ENCODE results near the gene AAK1. TPM values are rescaled to one million over a fixed set of nuclear protein-coding genes. Genes with fewer than 3 reads are reported as not detected.

AAK1 gene
- total RNA-seq, 1 experiment from 2014 or later: 35.6 TPM

DNA sequence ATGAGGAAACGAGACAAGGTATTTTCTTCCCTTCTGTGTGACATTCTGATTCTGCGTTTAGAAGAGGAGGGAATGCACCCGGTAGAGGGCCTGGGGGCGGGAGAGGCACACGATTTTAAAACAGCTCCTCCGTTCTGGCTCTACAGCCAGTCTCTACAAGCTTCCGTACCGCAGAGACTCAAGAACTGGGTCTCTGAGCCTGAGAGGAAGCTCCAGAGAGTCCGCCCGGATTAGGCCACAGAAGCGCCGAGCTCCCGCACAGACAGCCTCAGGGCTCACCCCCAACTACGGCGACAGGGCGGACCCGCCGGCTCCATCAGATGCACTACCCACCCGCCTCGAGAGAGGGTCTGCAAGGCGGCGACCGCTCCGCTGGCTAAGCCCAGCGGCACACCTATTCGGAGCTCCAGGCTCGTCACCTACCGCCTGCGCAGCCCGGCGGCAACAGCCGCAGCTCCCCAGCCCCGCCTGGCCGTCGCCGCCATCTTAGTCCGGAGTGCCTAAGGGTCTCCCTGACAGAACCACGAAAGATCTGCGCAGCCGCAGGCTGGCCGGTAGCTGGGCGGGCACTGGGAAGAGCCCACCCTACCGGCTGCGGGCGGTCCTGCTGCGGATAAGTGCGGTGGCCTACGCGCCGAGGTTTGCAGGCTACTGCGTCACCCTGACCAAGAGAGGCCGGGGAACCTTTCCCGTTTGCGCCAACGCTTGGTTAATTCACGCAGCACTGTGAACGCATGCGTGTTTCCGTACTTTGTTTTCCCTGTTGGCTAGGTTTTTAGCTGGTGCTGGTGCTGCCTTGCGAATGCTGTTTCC, 206.4 kb downstream of the AAK1 start, which contains the start of gene NFU1 (continued):
- TF ChIP-seq, protein P1, sequence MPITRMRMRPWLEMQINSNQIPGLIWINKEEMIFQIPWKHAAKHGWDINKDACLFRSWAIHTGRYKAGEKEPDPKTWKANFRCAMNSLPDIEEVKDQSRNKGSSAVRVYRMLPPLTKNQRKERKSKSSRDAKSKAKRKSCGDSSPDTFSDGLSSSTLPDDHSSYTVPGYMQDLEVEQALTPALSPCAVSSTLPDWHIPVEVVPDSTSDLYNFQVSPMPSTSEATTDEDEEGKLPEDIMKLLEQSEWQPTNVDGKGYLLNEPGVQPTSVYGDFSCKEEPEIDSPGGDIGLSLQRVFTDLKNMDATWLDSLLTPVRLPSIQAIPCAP (CRISPR knock-in tag; IDR thresholded peaks at IDR 0.05): no peak
- TF ChIP-seq ZNF219 (CRISPR knock-in tag; IDR thresholded peaks at IDR 0.05; ENCODE audit: borderline replicate concordance) (no peak), MYBL2 (CRISPR knock-in tag; IDR thresholded peaks at IDR 0.05) (no peak), ATF1 (CRISPR knock-in tag; IDR thresholded peaks at IDR 0.05) (no peak), IRF2 (CRISPR knock-in tag; IDR thresholded peaks at IDR 0.05; ENCODE audit: borderline replicate concordance, low read depth) (no peak), ZNF416 (CRISPR knock-in tag; IDR thresholded peaks at IDR 0.05) (peak; percentile 74; the same call in 1 of the 2 replicates), ELF4 (CRISPR knock-in tag; IDR thresholded peaks at IDR 0.05; ENCODE audit: low read depth) (0 out of 2 replicates have a peak, but pooled peaks have one; percentile 38), KAT7 (CRISPR knock-in tag; IDR thresholded peaks at IDR 0.05; ENCODE audit: borderline replicate concordance) (peak; percentile 79; the same call in 1 of the 2 replicates), JAZF1 (CRISPR knock-in tag; IDR thresholded peaks at IDR 0.05) (no peak), NFYB (CRISPR knock-in tag; conservative IDR thresholded peaks at IDR 0.05; ENCODE audit: low read depth) (no peak), CTCF (IDR thresholded peaks at IDR 0.05) (peak; percentile 28; the same call in 1 of the 2 replicates), CREB1 (CRISPR knock-in tag; IDR thresholded peaks at IDR 0.05) (no peak)
- TF ChIP-seq, protein P2, sequence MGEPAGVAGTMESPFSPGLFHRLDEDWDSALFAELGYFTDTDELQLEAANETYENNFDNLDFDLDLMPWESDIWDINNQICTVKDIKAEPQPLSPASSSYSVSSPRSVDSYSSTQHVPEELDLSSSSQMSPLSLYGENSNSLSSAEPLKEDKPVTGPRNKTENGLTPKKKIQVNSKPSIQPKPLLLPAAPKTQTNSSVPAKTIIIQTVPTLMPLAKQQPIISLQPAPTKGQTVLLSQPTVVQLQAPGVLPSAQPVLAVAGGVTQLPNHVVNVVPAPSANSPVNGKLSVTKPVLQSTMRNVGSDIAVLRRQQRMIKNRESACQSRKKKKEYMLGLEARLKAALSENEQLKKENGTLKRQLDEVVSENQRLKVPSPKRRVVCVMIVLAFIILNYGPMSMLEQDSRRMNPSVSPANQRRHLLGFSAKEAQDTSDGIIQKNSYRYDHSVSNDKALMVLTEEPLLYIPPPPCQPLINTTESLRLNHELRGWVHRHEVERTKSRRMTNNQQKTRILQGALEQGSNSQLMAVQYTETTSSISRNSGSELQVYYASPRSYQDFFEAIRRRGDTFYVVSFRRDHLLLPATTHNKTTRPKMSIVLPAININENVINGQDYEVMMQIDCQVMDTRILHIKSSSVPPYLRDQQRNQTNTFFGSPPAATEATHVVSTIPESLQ (CRISPR knock-in tag; IDR thresholded peaks at IDR 0.05): no peak
- TF ChIP-seq, protein P3, sequence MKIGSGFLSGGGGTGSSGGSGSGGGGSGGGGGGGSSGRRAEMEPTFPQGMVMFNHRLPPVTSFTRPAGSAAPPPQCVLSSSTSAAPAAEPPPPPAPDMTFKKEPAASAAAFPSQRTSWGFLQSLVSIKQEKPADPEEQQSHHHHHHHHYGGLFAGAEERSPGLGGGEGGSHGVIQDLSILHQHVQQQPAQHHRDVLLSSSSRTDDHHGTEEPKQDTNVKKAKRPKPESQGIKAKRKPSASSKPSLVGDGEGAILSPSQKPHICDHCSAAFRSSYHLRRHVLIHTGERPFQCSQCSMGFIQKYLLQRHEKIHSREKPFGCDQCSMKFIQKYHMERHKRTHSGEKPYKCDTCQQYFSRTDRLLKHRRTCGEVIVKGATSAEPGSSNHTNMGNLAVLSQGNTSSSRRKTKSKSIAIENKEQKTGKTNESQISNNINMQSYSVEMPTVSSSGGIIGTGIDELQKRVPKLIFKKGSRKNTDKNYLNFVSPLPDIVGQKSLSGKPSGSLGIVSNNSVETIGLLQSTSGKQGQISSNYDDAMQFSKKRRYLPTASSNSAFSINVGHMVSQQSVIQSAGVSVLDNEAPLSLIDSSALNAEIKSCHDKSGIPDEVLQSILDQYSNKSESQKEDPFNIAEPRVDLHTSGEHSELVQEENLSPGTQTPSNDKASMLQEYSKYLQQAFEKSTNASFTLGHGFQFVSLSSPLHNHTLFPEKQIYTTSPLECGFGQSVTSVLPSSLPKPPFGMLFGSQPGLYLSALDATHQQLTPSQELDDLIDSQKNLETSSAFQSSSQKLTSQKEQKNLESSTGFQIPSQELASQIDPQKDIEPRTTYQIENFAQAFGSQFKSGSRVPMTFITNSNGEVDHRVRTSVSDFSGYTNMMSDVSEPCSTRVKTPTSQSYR (CRISPR knock-in tag; IDR thresholded peaks at IDR 0.05): no peak
- TF ChIP-seq, protein P4, sequence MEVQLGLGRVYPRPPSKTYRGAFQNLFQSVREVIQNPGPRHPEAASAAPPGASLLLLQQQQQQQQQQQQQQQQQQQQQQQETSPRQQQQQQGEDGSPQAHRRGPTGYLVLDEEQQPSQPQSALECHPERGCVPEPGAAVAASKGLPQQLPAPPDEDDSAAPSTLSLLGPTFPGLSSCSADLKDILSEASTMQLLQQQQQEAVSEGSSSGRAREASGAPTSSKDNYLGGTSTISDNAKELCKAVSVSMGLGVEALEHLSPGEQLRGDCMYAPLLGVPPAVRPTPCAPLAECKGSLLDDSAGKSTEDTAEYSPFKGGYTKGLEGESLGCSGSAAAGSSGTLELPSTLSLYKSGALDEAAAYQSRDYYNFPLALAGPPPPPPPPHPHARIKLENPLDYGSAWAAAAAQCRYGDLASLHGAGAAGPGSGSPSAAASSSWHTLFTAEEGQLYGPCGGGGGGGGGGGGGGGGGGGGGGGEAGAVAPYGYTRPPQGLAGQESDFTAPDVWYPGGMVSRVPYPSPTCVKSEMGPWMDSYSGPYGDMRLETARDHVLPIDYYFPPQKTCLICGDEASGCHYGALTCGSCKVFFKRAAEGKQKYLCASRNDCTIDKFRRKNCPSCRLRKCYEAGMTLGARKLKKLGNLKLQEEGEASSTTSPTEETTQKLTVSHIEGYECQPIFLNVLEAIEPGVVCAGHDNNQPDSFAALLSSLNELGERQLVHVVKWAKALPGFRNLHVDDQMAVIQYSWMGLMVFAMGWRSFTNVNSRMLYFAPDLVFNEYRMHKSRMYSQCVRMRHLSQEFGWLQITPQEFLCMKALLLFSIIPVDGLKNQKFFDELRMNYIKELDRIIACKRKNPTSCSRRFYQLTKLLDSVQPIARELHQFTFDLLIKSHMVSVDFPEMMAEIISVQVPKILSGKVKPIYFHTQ (CRISPR knock-in tag; IDR thresholded peaks at IDR 0.05): no peak
- TF ChIP-seq, protein P5, sequence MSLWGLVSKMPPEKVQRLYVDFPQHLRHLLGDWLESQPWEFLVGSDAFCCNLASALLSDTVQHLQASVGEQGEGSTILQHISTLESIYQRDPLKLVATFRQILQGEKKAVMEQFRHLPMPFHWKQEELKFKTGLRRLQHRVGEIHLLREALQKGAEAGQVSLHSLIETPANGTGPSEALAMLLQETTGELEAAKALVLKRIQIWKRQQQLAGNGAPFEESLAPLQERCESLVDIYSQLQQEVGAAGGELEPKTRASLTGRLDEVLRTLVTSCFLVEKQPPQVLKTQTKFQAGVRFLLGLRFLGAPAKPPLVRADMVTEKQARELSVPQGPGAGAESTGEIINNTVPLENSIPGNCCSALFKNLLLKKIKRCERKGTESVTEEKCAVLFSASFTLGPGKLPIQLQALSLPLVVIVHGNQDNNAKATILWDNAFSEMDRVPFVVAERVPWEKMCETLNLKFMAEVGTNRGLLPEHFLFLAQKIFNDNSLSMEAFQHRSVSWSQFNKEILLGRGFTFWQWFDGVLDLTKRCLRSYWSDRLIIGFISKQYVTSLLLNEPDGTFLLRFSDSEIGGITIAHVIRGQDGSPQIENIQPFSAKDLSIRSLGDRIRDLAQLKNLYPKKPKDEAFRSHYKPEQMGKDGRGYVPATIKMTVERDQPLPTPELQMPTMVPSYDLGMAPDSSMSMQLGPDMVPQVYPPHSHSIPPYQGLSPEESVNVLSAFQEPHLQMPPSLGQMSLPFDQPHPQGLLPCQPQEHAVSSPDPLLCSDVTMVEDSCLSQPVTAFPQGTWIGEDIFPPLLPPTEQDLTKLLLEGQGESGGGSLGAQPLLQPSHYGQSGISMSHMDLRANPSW (CRISPR knock-in tag; conservative IDR thresholded peaks at IDR 0.05; ENCODE audit: low read depth): no peak
- TF ChIP-seq, protein P6, sequence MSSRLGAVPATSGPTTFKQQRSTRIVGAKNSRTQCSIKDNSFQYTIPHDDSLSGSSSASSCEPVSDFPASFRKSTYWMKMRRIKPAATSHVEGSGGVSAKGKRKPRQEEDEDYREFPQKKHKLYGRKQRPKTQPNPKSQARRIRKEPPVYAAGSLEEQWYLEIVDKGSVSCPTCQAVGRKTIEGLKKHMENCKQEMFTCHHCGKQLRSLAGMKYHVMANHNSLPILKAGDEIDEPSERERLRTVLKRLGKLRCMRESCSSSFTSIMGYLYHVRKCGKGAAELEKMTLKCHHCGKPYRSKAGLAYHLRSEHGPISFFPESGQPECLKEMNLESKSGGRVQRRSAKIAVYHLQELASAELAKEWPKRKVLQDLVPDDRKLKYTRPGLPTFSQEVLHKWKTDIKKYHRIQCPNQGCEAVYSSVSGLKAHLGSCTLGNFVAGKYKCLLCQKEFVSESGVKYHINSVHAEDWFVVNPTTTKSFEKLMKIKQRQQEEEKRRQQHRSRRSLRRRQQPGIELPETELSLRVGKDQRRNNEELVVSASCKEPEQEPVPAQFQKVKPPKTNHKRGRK (CRISPR knock-in tag; IDR thresholded peaks at IDR 0.05; ENCODE audit: borderline replicate concordance): no peak
- TF ChIP-seq, protein P7, sequence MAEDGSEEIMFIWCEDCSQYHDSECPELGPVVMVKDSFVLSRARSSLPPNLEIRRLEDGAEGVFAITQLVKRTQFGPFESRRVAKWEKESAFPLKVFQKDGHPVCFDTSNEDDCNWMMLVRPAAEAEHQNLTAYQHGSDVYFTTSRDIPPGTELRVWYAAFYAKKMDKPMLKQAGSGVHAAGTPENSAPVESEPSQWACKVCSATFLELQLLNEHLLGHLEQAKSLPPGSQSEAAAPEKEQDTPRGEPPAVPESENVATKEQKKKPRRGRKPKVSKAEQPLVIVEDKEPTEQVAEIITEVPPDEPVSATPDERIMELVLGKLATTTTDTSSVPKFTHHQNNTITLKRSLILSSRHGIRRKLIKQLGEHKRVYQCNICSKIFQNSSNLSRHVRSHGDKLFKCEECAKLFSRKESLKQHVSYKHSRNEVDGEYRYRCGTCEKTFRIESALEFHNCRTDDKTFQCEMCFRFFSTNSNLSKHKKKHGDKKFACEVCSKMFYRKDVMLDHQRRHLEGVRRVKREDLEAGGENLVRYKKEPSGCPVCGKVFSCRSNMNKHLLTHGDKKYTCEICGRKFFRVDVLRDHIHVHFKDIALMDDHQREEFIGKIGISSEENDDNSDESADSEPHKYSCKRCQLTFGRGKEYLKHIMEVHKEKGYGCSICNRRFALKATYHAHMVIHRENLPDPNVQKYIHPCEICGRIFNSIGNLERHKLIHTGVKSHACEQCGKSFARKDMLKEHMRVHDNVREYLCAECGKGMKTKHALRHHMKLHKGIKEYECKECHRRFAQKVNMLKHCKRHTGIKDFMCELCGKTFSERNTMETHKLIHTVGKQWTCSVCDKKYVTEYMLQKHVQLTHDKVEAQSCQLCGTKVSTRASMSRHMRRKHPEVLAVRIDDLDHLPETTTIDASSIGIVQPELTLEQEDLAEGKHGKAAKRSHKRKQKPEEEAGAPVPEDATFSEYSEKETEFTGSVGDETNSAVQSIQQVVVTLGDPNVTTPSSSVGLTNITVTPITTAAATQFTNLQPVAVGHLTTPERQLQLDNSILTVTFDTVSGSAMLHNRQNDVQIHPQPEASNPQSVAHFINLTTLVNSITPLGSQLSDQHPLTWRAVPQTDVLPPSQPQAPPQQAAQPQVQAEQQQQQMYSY (CRISPR knock-in tag; IDR thresholded peaks at IDR 0.05): no peak
